ENCODE measurements around the gene CDO1.

The CDO1 gene

GRCh38 chr5:115795700-115796099 lies 20.8 kb downstream of the CDO1 start:
- no peak for DNase-seq (ENCODE audit: low read depth)
- H3K4me3 ChIP-seq (ENCODE audit: low read depth, low read length): no peak overlapping the region
- TF ChIP-seq CTCF (IDR thresholded peaks at IDR 0.05; ENCODE audit: low read depth, low read length) (no peak), MAX (IDR thresholded peaks at IDR 0.05; ENCODE audit: low read depth, low read length) (no peak), POLR2A (IDR thresholded peaks at IDR 0.05; ENCODE audit: extremely low read depth, insufficient read length) (no peak), MYC (IDR thresholded peaks at IDR 0.05; ENCODE audit: low read depth, low read length) (no peak)

GRCh38 chr5:115788440-115788839 lies 28.0 kb downstream of the CDO1 start:
- DNase-seq (ENCODE audit: low read depth): no peak
- H3K4me3 ChIP-seq (ENCODE audit: low read depth, low read length): no peak overlapping the region
- TF ChIP-seq MAX (IDR thresholded peaks at IDR 0.05; ENCODE audit: low read depth, low read length) (no peak), POLR2A (IDR thresholded peaks at IDR 0.05; ENCODE audit: extremely low read depth, insufficient read length) (no peak), CTCF (IDR thresholded peaks at IDR 0.05; ENCODE audit: low read depth, low read length) (no peak), MYC (IDR thresholded peaks at IDR 0.05; ENCODE audit: low read depth, low read length) (no peak)

- DNase-seq (ENCODE audit: low read depth): no peak
- H3K4me3 ChIP-seq (ENCODE audit: low read depth, low read length): no peak overlapping the region
- TF ChIP-seq MAX (IDR thresholded peaks at IDR 0.05; ENCODE audit: low read depth, low read length) (no peak), POLR2A (IDR thresholded peaks at IDR 0.05; ENCODE audit: extremely low read depth, insufficient read length) (no peak), MYC (IDR thresholded peaks at IDR 0.05; ENCODE audit: low read depth, low read length) (no peak), CTCF (IDR thresholded peaks at IDR 0.05; ENCODE audit: low read depth, low read length) (no peak)
Measured at GRCh38 chr5:115787426-115787825, 29.0 kb downstream of the CDO1 start.

- no peak for DNase-seq (ENCODE audit: low read depth)
- H3K4me3 ChIP-seq (ENCODE audit: low read depth, low read length): no peak overlapping the region
- TF ChIP-seq MAX (IDR thresholded peaks at IDR 0.05; ENCODE audit: low read depth, low read length) (no peak), POLR2A (IDR thresholded peaks at IDR 0.05; ENCODE audit: extremely low read depth, insufficient read length) (no peak), MYC (IDR thresholded peaks at IDR 0.05; ENCODE audit: low read depth, low read length) (no peak), CTCF (IDR thresholded peaks at IDR 0.05; ENCODE audit: low read depth, low read length) (no peak)
Measured at GRCh38 chr5:115785381-115786065, 30.9 kb downstream of the CDO1 start.

GRCh38 chr5:115778417-115778816 lies 38.0 kb downstream of the CDO1 start:
- TF ChIP-seq MYC (IDR thresholded peaks at IDR 0.05; ENCODE audit: low read depth, low read length) (no peak), CTCF (IDR thresholded peaks at IDR 0.05; ENCODE audit: low read depth, low read length) (no peak)
- DNase-seq (ENCODE audit: low read depth): no peak
- no peak overlapping the region for H3K4me3 ChIP-seq (ENCODE audit: low read depth, low read length)

- DNase-seq (ENCODE audit: low read depth): no peak
- no peak overlapping the region for H3K4me3 ChIP-seq (ENCODE audit: low read depth, low read length)
- TF ChIP-seq POLR2A (IDR thresholded peaks at IDR 0.05; ENCODE audit: extremely low read depth, insufficient read length) (no peak), MYC (IDR thresholded peaks at IDR 0.05; ENCODE audit: low read depth, low read length) (no peak), CTCF (IDR thresholded peaks at IDR 0.05; ENCODE audit: low read depth, low read length) (no peak), MAX (IDR thresholded peaks at IDR 0.05; ENCODE audit: low read depth, low read length) (no peak)
Measured at GRCh38 chr5:115776989-115777388, 39.5 kb downstream of the CDO1 start.
